Peyer's patch (tissue), 4 donors: ENCODE measurements around the gene FAM193A. TPM values are rescaled to one million over a fixed set of nuclear protein-coding genes. Genes with fewer than 3 reads are reported as not detected.
"Not testable (repeated sequence)": the region's sequence is repeated elsewhere in the genome, so short reads cannot be mapped to it uniquely, and the experiment has no call there.

Experiments
- DNase-seq, 3 donors: peaks; one replicate each; pipeline ENCODE4 v3.0.0-alpha.2; 2017 to 2019
- H3K27ac ChIP-seq, 4 donors: fragments of 200-600 bp; sonication (generic); one replicate each; pipeline ENCODE4 v1.5.1; 2016 to 2019
- H3K27me3 ChIP-seq, 2 donors: fragments of 200-600 bp; sonication (generic); one replicate each; pipeline ENCODE4 v1.5.1; 2019
- H3K36me3 ChIP-seq, 3 donors: fragments of 200-600 bp; sonication (generic); one replicate each; pipeline ENCODE4 v1.5.1; 2016 to 2019
- H3K4me1 ChIP-seq, 4 donors: fragments of 200-600 bp; sonication (generic); one replicate each; pipeline ENCODE4 v1.5.1; 2016 to 2019
- H3K4me3 ChIP-seq, 4 donors: fragments of 200-600 bp; sonication (generic); 1 replicate in 3 of 4; 2 replicates in 1 of 4; pipeline ENCODE4 v1.5.1; 2016 to 2019; ENCODE audit warnings: mild to moderate bottlenecking in 1 of 4
- H3K9me3 ChIP-seq, 4 donors: fragments of 200-600 bp; sonication (generic); one replicate each; pipeline ENCODE4 v1.5.1; 2016 to 2019; ENCODE audit warnings: mild to moderate bottlenecking in 1 of 4
- POLR2A ChIP-seq, 2 donors: fragments of 450-650 bp; IDR thresholded peaks; one replicate each; pipeline ENCODE4 v1.5.1; 2017; ENCODE audit warnings: antibody characterized with exemption in 2 of 2, mild to moderate bottlenecking in 2 of 2, moderate library complexity in 2 of 2
- total RNA-seq, 4 donors: library from RNA; depleted of rRNA; stranded (reverse); fragments of >200 nt; gene quantifications; one replicate each; pipeline ENCODE4 v1.1.0, GENCODE V29; 2016
- TF ChIP-seq, protein P1 (sequence below), 6 experiments: fragments of 450-650 bp in 4 of 6; fragments of 200-600 bp in 2 of 6; sonication (generic) in 1 of 6; IDR thresholded peaks; one replicate each; pipeline ENCODE4 v1.5.1; 2017 to 2019; ENCODE audit warnings: antibody characterized with exemption in 6 of 6, mild to moderate bottlenecking in 3 of 6, moderate library complexity in 1 of 6

FAM193A gene
- total RNA-seq, 4 donors from 2014 or later: 38.2 to 77.6 (median 51.2) TPM

DNA sequence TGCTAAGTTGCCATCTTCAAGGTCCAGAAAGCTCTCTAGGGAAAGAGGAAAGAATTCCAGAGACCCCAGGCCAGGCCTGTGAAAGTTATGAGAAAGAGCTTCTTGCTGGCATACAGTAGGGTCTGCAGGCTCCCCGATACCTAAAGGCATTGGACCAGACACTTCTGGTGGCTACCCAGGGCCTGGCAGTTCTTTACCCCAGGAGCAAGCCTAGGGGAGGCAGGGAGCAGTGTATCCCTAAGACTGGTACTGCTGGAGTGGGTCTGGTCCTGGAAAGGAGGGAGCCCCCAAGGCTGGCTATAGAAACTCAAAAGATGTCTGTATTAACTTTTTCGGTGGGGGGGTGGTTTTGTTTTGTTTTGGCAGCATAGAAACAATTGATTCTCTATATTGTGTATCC is 19.8 kb upstream of the FAM193A start:
- no peak overlapping the region for H3K27ac ChIP-seq
- no peak overlapping the region for H3K4me3 ChIP-seq
- TF ChIP-seq POLR2A (IDR thresholded peaks at IDR 0.05): no peak
- TF ChIP-seq, protein P1, sequence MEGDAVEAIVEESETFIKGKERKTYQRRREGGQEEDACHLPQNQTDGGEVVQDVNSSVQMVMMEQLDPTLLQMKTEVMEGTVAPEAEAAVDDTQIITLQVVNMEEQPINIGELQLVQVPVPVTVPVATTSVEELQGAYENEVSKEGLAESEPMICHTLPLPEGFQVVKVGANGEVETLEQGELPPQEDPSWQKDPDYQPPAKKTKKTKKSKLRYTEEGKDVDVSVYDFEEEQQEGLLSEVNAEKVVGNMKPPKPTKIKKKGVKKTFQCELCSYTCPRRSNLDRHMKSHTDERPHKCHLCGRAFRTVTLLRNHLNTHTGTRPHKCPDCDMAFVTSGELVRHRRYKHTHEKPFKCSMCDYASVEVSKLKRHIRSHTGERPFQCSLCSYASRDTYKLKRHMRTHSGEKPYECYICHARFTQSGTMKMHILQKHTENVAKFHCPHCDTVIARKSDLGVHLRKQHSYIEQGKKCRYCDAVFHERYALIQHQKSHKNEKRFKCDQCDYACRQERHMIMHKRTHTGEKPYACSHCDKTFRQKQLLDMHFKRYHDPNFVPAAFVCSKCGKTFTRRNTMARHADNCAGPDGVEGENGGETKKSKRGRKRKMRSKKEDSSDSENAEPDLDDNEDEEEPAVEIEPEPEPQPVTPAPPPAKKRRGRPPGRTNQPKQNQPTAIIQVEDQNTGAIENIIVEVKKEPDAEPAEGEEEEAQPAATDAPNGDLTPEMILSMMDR (IDR thresholded peaks at IDR 0.05): no peak
- H3K27me3 ChIP-seq: no peaks in the 10 kb centered on the region
- H3K4me1 ChIP-seq: no peaks in the 10 kb centered on the region
- peaks cover 0 to 38% (median 0%) of the 10 kb centered on the region in 3 donors for H3K36me3 ChIP-seq
- H3K9me3 ChIP-seq: no peaks in the 10 kb centered on the region
- DNase-seq: no peak

DNA sequence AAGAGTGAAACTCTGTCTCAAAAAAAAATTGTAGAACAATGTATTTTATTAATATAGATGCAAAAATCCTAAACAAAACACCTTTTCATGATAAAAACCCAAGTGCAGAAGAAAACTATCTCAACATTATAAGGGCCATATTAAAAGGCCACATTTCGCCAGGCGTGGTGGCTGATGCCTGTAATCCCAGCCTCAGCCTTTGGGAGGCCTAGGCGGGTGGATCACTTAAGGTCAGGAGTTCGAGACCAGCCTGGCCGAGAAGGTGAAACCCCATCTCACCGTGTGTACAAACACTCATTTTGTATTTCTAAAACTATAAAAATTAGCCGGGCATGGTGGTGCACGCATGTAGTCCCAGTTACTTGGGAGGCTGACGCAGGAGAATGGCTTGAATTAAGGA is 9.9 kb upstream of the FAM193A start:
- H3K4me1 ChIP-seq: no peaks in the 10 kb centered on the region
- H3K36me3 ChIP-seq: no peaks in the 10 kb centered on the region
- H3K4me3 ChIP-seq: no peak overlapping the region
- no peak for TF ChIP-seq POLR2A (IDR thresholded peaks at IDR 0.05)
- TF ChIP-seq, protein P1 (IDR thresholded peaks at IDR 0.05): no peak
- H3K27me3 ChIP-seq: no peaks in the 10 kb centered on the region
- no peak overlapping the region for H3K27ac ChIP-seq
- H3K9me3 ChIP-seq: no peaks in the 10 kb centered on the region
- DNase-seq: no peak

DNA sequence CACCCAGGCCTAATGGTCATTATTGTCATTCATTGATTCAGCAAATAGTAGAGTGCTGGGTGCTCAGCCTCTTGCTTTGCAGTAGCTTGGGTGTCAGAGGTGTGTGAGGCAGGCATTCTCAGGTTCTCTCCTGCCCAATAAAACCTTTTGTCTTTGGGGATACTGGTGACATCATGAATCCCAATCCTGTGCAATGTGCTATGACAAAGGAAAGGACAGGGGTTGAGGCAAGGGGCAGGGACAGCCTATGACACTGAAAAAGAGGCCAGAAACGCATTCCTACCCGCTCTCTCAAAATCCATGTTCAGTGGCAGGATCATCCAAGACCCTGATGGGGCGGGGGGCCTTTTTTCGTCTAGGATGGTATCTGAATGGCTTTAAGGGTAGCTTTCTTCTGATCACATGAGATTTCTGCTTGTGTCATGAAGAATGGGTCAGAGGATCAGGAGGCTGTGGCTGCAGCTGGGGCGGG is 1.5 kb upstream of the FAM193A start:
- Histone ChIP-seq H3K4me3 (peak overlapping the region; percentile 65 to 87 (median 84)), H3K27ac (peak overlapping the region in 3 of 4 donors; percentile 87 to 99 (median 95)), H3K4me1 (peaks cover 0 to 27% (median 10%) of the 10 kb centered on the region in 4 donors), H3K36me3 (no peaks in the 10 kb centered on the region), H3K9me3 (no peaks in the 10 kb centered on the region), H3K27me3 (no peaks in the 10 kb centered on the region)
- no peak for DNase-seq
- TF ChIP-seq, protein P1 (IDR thresholded peaks at IDR 0.05): no peak
- no peak for TF ChIP-seq POLR2A (IDR thresholded peaks at IDR 0.05)

- peak; percentile 65 to 69 (median 67) for DNase-seq
- Histone ChIP-seq H3K4me1 (peaks cover 0 to 27% (median 10%) of the 10 kb centered on the region in 4 donors), H3K4me3 (peak overlapping the region; percentile 65 to 87 (median 84)), H3K36me3 (no peaks in the 10 kb centered on the region), H3K27ac (peak overlapping the region; percentile 81 to 99 (median 91)), H3K9me3 (no peaks in the 10 kb centered on the region), H3K27me3 (no peaks in the 10 kb centered on the region)
- peak; percentile 48 to 61 for TF ChIP-seq POLR2A (IDR thresholded peaks at IDR 0.05)
- TF ChIP-seq, protein P1 (IDR thresholded peaks at IDR 0.05): peak in 5 of 6 experiments; percentile 11 to 19 (median 16)
Observed at GRCh38 chr4:2535376-2536192, 863 bp upstream of the FAM193A start.

- no peaks in the 10 kb centered on the region for H3K36me3 ChIP-seq
- H3K27me3 ChIP-seq: no peaks in the 10 kb centered on the region
- peak; percentile 31 to 76 (median 69) for DNase-seq
- peaks cover 0 to 27% (median 10%) of the 10 kb centered on the region in 4 donors for H3K4me1 ChIP-seq
- TF ChIP-seq POLR2A (IDR thresholded peaks at IDR 0.05): peak; percentile 44 to 57
- TF ChIP-seq, protein P1 (IDR thresholded peaks at IDR 0.05): no peak
- H3K4me3 ChIP-seq: peak overlapping the region; percentile 83 to 90 (median 86)
- peak overlapping the region; percentile 87 to 99 (median 92) for H3K27ac ChIP-seq
- no peaks in the 10 kb centered on the region for H3K9me3 ChIP-seq
Observed at GRCh38 chr4:2537011-2537830, 774 bp downstream of the FAM193A start.

DNA sequence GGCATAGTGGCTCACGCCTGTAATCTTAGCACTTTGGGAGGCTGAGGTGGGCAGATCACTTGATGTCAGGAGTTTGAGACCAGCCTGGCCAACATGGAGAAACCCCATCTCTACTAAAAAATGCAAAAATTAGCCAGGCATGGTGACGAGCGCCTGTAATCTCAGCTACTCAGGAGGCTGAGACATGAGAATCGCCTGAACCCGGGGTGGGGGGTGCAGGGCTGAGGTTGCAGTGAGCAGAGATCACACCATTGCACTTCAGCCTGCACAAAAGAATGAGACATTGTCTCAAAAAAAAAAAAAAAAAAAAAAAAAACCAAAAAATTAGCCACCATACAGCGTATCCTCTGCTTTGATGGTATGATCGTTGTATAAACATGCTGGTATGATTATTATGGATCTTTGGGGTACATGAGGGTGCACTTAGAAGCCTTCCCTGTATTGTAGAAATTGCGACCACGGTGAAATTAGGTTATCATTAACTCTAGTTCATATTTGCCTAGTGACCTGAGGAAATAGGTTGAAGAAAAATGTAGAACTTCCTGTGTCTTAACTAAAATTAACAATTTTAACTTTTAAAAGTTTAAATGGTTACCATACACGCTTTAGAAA is 7.2 kb downstream of the FAM193A start:
- peak in 1 of 3 donors; percentile 3 for DNase-seq
- not testable (repeated sequence) for H3K36me3 ChIP-seq, H3K4me3 ChIP-seq, H3K27ac ChIP-seq, H3K9me3 ChIP-seq, H3K27me3 ChIP-seq
- H3K4me1 ChIP-seq: peaks cover 0 to 10% (median 3%) of the 10 kb centered on the region in 4 donors
